Amniotic epithelial cell (primary cell): Measurements from ENCODE around the gene SPINT1.

Experiments used
- DNase-seq: peaks from one replicate; pipeline ENCODE4 v3.0.0-alpha.2; 2010; ENCODE audit warnings: low read depth

The SPINT1 gene

GRCh38 chr15:40892447-40893012, 48.7 kb downstream of the SPINT1 start:
- DNase-seq, result no peak

- no peak for DNase-seq
These were observed 49.3 kb downstream of the SPINT1 start for GRCh38 chr15:40893019-40893670.

- peak; percentile 94 for DNase-seq
These were observed 50.2 kb downstream of the SPINT1 start, which contains the start of gene VPS18 for GRCh38 chr15:40893733-40894680. Gene VPS18, plus strand, starts transcription at chr15:40894450. Its CDS starts 319 bp downstream, at chr15:40894769.

- DNase-seq, result peak; percentile 72
These were observed 51.0 kb downstream of the SPINT1 start for GRCh38 chr15:40894681-40895448.

GRCh38 chr15:40899536-40900207, 55.8 kb downstream of the SPINT1 start:
- no peak for DNase-seq

GRCh38 chr15:40900256-40901052, 56.6 kb downstream of the SPINT1 start:
- DNase-seq, result no peak

- no peak for DNase-seq
These were observed 57.2 kb downstream of the SPINT1 start for GRCh38 chr15:40901053-40901443.

- DNase-seq, result peak; percentile 85
These were observed 59.0 kb downstream of the SPINT1 start for GRCh38 chr15:40902605-40903561.

- no peak for DNase-seq
These were observed 60.8 kb downstream of the SPINT1 start for GRCh38 chr15:40904552-40905201.

GRCh38 chr15:40906091-40906990, 62.5 kb downstream of the SPINT1 start:
- DNase-seq, result peak; percentile 71

- no peak for DNase-seq
These were observed 63.3 kb downstream of the SPINT1 start for GRCh38 chr15:40906991-40907802.
